SH-SY5Y (cell line): ENCODE measurements around the gene PAXX.

Source experiments
- GATA2 ChIP-seq: IDR thresholded peaks from 2 replicates; pipeline ENCODE4 v1.6.1; 2011; ENCODE audit warnings: mild to moderate bottlenecking, low read depth, low read length
- GATA3 ChIP-seq: IDR thresholded peaks from 2 replicates; pipeline ENCODE4 v1.6.1; 2011; ENCODE audit warnings: low read depth, mild to moderate bottlenecking, low read length, moderate library complexity

- TF ChIP-seq GATA3 (no peak), GATA2 (peak; percentile 75)
Measured at GRCh38 chr9:136981588-136982231, 10.5 kb upstream of the PAXX start.
